IPS DF 19.7 (cell line): ENCODE measurements around the gene MGMT.

Experiments
- DNase-seq: peaks from one replicate; pipeline ENCODE4 v3.0.0-alpha.2; 2013; ENCODE audit warnings: low read depth, low spot score

Gene MGMT

GRCh38 chr10:129728246-129728820 is 261.3 kb downstream of the MGMT start:
- no peak for DNase-seq

- no peak for DNase-seq
Observed at GRCh38 chr10:129728905-129729795, 262.1 kb downstream of the MGMT start.

- no peak for DNase-seq
Observed at GRCh38 chr10:129730272-129730992, 263.4 kb downstream of the MGMT start.

GRCh38 chr10:129730993-129731325 is 263.9 kb downstream of the MGMT start:
- no peak for DNase-seq

- no peak for DNase-seq
Observed at GRCh38 chr10:129740532-129741279, 273.7 kb downstream of the MGMT start.

- no peak for DNase-seq
Observed at GRCh38 chr10:129741280-129741977, 274.4 kb downstream of the MGMT start.

- no peak for DNase-seq
Observed at GRCh38 chr10:129741978-129742741, 275.1 kb downstream of the MGMT start.

- DNase-seq: no peak
Observed at GRCh38 chr10:129742742-129743550, 275.9 kb downstream of the MGMT start.

- no peak for DNase-seq
Observed at GRCh38 chr10:129743738-129744133, 276.7 kb downstream of the MGMT start.

GRCh38 chr10:129744134-129745111 is 277.4 kb downstream of the MGMT start:
- no peak for DNase-seq

- no peak for DNase-seq
Observed at GRCh38 chr10:129745186-129745750, 278.2 kb downstream of the MGMT start.

- no peak for DNase-seq
Observed at GRCh38 chr10:129754211-129755050, 287.4 kb downstream of the MGMT start.

GRCh38 chr10:129755158-129755591 is 288.1 kb downstream of the MGMT start:
- DNase-seq: no peak

GRCh38 chr10:129755621-129756020 is 288.6 kb downstream of the MGMT start:
- no peak for DNase-seq

- no peak for DNase-seq
Observed at GRCh38 chr10:129756912-129757901, 290.2 kb downstream of the MGMT start.
